GM20000 (cell line): ENCODE measurements around the gene DENND5A.

Source experiments
- DNase-seq: peaks from one replicate; pipeline ENCODE4 v3.0.0; 2012; ENCODE audit warnings: low spot score
- TF ChIP-seq, protein P1 (sequence below): IDR thresholded peaks from 2 replicates; pipeline ENCODE4 v1.5.1; 2012; ENCODE audit warnings: mild to moderate bottlenecking, control low read depth; ENCODE audit errors: extremely low read depth, missing control alignments

DENND5A gene

DNA sequence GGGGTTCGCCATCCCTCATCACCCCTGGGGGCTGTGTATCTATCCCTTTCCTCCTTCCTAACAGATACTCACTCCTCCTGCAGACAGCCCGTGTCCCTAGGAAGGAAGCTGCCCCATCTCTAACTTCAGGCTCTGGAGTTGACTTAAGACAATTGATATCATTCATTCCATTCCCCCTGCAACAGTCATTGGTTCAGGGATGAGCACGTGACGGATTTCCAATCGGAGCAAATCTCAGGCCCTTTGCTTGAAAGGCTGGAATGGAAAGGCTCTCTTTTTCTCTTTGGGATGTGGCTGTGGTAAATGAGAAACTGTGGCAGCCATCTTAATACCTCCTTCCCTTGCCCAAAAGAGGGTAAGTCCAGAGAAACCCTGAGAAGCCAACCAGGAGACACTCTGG lies 168.7 kb downstream of the DENND5A start:
- TF ChIP-seq, protein P1, sequence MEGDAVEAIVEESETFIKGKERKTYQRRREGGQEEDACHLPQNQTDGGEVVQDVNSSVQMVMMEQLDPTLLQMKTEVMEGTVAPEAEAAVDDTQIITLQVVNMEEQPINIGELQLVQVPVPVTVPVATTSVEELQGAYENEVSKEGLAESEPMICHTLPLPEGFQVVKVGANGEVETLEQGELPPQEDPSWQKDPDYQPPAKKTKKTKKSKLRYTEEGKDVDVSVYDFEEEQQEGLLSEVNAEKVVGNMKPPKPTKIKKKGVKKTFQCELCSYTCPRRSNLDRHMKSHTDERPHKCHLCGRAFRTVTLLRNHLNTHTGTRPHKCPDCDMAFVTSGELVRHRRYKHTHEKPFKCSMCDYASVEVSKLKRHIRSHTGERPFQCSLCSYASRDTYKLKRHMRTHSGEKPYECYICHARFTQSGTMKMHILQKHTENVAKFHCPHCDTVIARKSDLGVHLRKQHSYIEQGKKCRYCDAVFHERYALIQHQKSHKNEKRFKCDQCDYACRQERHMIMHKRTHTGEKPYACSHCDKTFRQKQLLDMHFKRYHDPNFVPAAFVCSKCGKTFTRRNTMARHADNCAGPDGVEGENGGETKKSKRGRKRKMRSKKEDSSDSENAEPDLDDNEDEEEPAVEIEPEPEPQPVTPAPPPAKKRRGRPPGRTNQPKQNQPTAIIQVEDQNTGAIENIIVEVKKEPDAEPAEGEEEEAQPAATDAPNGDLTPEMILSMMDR, result no peak
- no peak for DNase-seq

DNA sequence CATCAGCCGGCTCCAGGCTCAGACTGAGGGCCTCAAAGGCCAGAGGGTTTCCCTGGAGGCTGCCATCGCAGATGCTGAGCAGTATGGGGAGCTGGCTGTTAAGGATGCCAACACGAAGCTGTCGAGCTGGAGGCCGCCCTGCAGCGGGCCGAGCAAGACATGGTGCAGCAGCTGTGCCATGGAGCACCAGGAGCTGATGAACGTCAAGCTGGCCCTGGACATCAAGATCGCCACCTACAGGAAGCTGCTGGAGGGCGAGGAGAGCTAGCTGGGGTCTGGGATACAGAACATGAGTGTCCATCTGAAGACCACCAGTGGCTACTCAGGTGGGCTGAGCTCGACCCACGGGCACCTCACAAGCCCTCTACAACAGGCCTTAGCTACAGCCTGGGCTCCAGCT lies 169.7 kb downstream of the DENND5A start:
- DNase-seq, result no peak
- TF ChIP-seq, protein P1, result peak; percentile 25

DNA sequence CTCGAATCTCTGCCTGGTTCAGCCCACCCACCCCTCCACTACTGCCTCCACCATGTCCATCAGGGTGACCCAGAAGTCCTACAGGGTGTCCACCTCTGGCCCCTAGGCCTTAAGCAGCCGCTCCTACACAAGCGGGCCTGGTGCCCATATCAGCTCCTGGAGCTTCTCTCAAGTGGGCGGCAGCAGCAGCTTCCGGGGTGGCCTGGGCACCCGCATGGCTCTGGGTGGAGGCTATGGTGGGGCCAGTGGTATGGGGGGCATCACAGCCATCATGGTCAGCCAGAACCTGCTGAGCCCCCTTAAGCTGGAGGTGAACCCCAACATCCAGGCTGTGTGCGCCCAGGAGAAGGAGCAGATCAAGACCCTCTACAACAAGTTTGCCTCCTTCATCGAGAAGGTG lies 170.7 kb downstream of the DENND5A start:
- TF ChIP-seq, protein P1, result no peak
- no peak for DNase-seq

GRCh38 chr11:9092853-9093778 lies 172.0 kb downstream of the DENND5A start:
- peak; percentile 39 for DNase-seq
- TF ChIP-seq, protein P1, result peak; percentile 3

- TF ChIP-seq, protein P1, result no peak
- DNase-seq, result peak; percentile 25
Observed at GRCh38 chr11:9092072-9092471, 173.1 kb downstream of the DENND5A start.

DNA sequence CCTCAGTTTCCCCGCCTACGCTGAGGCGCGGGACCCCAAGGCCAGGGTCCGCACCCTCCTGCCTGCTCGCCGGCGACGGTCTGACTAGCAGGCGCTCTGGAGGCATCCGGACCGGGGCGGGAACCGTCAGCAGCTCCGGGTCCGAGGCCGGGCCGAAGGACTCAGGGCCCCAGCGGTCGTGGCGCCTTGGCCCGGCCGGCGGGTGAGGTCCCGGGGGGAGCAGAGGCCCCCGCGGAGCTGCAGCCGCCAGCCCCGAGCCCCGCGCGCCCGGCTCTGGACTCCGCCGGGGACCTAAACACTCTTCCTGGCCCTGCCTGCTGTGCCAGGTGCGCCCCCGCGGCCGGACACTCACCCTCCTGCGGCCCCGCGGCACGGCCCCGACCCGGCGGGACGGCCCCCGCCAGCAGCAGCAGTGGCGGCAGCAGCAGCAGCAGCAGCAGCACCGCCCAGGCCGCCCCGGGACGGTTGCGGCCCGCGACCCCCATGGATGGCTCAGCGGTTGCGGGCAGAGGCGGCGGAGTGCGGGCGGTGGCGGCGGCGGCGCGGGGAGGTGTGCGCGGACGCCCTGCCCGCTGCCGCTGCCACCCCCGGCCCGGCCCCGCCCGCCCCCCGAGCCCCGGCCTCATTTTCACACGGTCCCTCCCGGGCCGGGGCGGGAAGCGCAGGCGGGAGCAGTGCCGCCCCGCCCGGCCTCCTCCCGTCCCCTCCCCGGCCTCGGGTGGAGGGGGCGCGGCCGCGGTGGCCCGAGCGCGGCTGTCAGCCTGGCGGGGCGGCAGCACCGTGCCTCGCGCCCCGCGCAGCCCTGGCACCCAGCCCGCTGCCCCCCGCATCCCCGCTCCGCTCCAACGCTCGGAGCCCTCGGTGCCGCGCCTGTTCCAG lies 173.9 kb downstream of the DENND5A start, which contains the start of gene SCUBE2:
Gene SCUBE2 (minus strand): TSS at position 556 of the 879 bp plus-strand sequence. CDS start 71 bp downstream, at position 485.
- TF ChIP-seq, protein P1, result no peak

More for the DNA sequence above, 173.9 kb downstream of the DENND5A start, which contains the start of gene SCUBE2:
- peak; percentile 72 for DNase-seq
